Thyroid gland (tissue), 4 donors: Measurements from ENCODE around the gene PSMG3.

Experiments used
- POLR2A ChIP-seq, 2 donors: fragments of 450-650 bp; IDR thresholded peaks; one replicate each; pipeline ENCODE4 v1.6.1; 2017; ENCODE audit warnings: antibody characterized with exemption in 2 of 2, mild to moderate bottlenecking in 2 of 2, moderate library complexity in 1 of 2
- TF ChIP-seq, protein P1 (sequence below), 6 experiments: fragments of 200-600 bp in 3 of 6; fragments of 450-650 bp in 3 of 6; sonication (generic) in 3 of 6; IDR thresholded peaks; one replicate each; pipeline ENCODE4 v1.5.1; 2016 to 2019; ENCODE audit warnings: antibody characterized with exemption in 6 of 6, mild to moderate bottlenecking in 2 of 6, inconsistent platforms in 1 of 6, moderate library complexity in 1 of 6

- TF ChIP-seq POLR2A (IDR thresholded peaks at IDR 0.05), result no peak
- TF ChIP-seq, protein P1, sequence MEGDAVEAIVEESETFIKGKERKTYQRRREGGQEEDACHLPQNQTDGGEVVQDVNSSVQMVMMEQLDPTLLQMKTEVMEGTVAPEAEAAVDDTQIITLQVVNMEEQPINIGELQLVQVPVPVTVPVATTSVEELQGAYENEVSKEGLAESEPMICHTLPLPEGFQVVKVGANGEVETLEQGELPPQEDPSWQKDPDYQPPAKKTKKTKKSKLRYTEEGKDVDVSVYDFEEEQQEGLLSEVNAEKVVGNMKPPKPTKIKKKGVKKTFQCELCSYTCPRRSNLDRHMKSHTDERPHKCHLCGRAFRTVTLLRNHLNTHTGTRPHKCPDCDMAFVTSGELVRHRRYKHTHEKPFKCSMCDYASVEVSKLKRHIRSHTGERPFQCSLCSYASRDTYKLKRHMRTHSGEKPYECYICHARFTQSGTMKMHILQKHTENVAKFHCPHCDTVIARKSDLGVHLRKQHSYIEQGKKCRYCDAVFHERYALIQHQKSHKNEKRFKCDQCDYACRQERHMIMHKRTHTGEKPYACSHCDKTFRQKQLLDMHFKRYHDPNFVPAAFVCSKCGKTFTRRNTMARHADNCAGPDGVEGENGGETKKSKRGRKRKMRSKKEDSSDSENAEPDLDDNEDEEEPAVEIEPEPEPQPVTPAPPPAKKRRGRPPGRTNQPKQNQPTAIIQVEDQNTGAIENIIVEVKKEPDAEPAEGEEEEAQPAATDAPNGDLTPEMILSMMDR (IDR thresholded peaks at IDR 0.05), result no peak
Observed at GRCh38 chr7:1601956-1602355, 32.1 kb upstream of the PSMG3 start.
